HEK293 (cell line): ENCODE results near the gene WDR48.

Experiments used
- CTCF ChIA-PET: fragments of 350-600 bp; formaldehyde crosslinking; extraction: SDS; loops from one replicate; lab custom pipeline; 2021; ENCODE audit warnings: antibody characterized with exemption; lab: Yijun Ruan, JAX
- POLR2A ChIA-PET: fragments of 300-600 bp; formaldehyde crosslinking; extraction: SDS; loops from one replicate; lab custom pipeline; 2020; ENCODE audit warnings: antibody characterized with exemption, inconsistent platforms; lab: Yijun Ruan, JAX
- H3K27ac ChIP-seq: fragments of 200-500 bp; sonication (Bioruptor generic); 2 replicates; pipeline ENCODE4 v1.5.1; 2014; ENCODE audit warnings: low read depth, low read length, control low read depth, inconsistent platforms; ENCODE audit errors: extremely low read depth
- H3K36me3 ChIP-seq, 2 experiments: fragments of 200-500 bp in 1 of 2; sonication (Bioruptor generic) in 1 of 2; 1 replicate in 1 of 2; 2 replicates in 1 of 2; pipeline ENCODE4 v1.5.1; 2014 to 2017; ENCODE audit warnings: inconsistent platforms in 2 of 2, low read length in 2 of 2; ENCODE audit not compliant: control insufficient read depth in 2 of 2, insufficient read depth in 1 of 2
- H3K4me1 ChIP-seq: fragments of 200-500 bp; sonication (Bioruptor generic); 2 replicates; pipeline ENCODE4 v1.5.1; 2014; ENCODE audit warnings: mild to moderate bottlenecking, low read length, inconsistent platforms; ENCODE audit not compliant: control insufficient read depth, insufficient read depth
- H3K4me3 ChIP-seq: 2 replicates; pipeline ENCODE4 v1.5.1; 2011; ENCODE audit warnings: low read depth, mild to moderate bottlenecking, control low read depth, low read length, moderate library complexity
- H3K9me3 ChIP-seq: fragments of 200-500 bp; sonication (Bioruptor generic); 2 replicates; pipeline ENCODE4 v1.5.1; 2014; ENCODE audit warnings: low read depth, low read length, inconsistent platforms; ENCODE audit not compliant: control insufficient read depth, insufficient read depth
- BCL11B ChIP-seq: fragments of 450-650 bp; formaldehyde crosslinking; IDR thresholded peaks from 2 replicates; pipeline ENCODE4 v1.5.1; 2016; ENCODE audit warnings: low read depth, missing biosample characterization, missing genetic modification characterization
- ELK4 ChIP-seq: IDR thresholded peaks from 2 replicates; pipeline ENCODE4 v1.6.1; 2011; ENCODE audit warnings: mild to moderate bottlenecking, low read depth, low read length, borderline replicate concordance
- KLF1 ChIP-seq: fragments of 450-650 bp; formaldehyde crosslinking; IDR thresholded peaks from 2 replicates; pipeline ENCODE4 v1.5.1; 2016; ENCODE audit warnings: missing biosample characterization, missing genetic modification characterization
- KLF7 ChIP-seq: fragments of 450-650 bp; formaldehyde crosslinking; IDR thresholded peaks from 2 replicates; pipeline ENCODE4 v1.5.1; 2016; ENCODE audit warnings: missing biosample characterization, missing genetic modification characterization, borderline replicate concordance
- PATZ1 ChIP-seq: fragments of 450-650 bp; formaldehyde crosslinking; IDR thresholded peaks from 2 replicates; pipeline ENCODE4 v1.5.1; 2016; ENCODE audit warnings: missing biosample characterization, missing genetic modification characterization
- PBX3 ChIP-seq: sonication (generic); formaldehyde crosslinking; IDR thresholded peaks from 2 replicates; pipeline ENCODE4 v1.8.1; 2022; ENCODE audit warnings: mild to moderate bottlenecking, moderate library complexity, missing genetic modification reagents
- ZFP69B ChIP-seq: fragments of 450-650 bp; formaldehyde crosslinking; IDR thresholded peaks from 2 replicates; pipeline ENCODE4 v1.5.1; 2016; ENCODE audit warnings: missing biosample characterization, missing genetic modification characterization
- ZNF132 ChIP-seq: fragments of 450-650 bp; formaldehyde crosslinking; IDR thresholded peaks from 2 replicates; pipeline ENCODE4 v1.5.1; 2017; ENCODE audit warnings: missing biosample characterization, missing genetic modification characterization, borderline replicate concordance
- ZNF146 ChIP-seq: fragments of 450-650 bp; formaldehyde crosslinking; IDR thresholded peaks from 2 replicates; pipeline ENCODE4 v1.5.1; 2016; ENCODE audit warnings: missing biosample characterization, missing genetic modification characterization
- ZNF148 ChIP-seq: fragments of 450-650 bp; formaldehyde crosslinking; IDR thresholded peaks from 2 replicates; pipeline ENCODE4 v1.5.0; 2017; ENCODE audit warnings: missing biosample characterization, missing genetic modification characterization, borderline replicate concordance
- ZNF274 ChIP-seq, 2 experiments: fragments of 200-500 bp in 1 of 2; fragments of 450-650 bp in 1 of 2; sonication (Bioruptor generic) in 1 of 2; formaldehyde crosslinking in 1 of 2; IDR thresholded peaks; 2 replicates each; pipeline versions ENCODE4 v1.5.1 to v1.6.1; 2014 to 2016; ENCODE audit warnings: borderline replicate concordance in 1 of 2, inconsistent platforms in 1 of 2, low read length in 1 of 2, missing biosample characterization in 1 of 2, missing genetic modification characterization in 1 of 2
- ZNF292 ChIP-seq: fragments of 450-650 bp; formaldehyde crosslinking; IDR thresholded peaks from 2 replicates; pipeline ENCODE4 v1.5.1; 2016; ENCODE audit warnings: low read depth, missing biosample characterization, missing genetic modification characterization, borderline replicate concordance
- ZNF350 ChIP-seq: fragments of 450-650 bp; formaldehyde crosslinking; IDR thresholded peaks from 2 replicates; pipeline ENCODE4 v1.5.0; 2017; ENCODE audit warnings: missing biosample characterization, mild to moderate bottlenecking, missing genetic modification characterization
- ZNF37A ChIP-seq: fragments of 450-650 bp; IDR thresholded peaks from 2 replicates; pipeline ENCODE4 v1.5.1; 2018; ENCODE audit warnings: missing biosample characterization, missing genetic modification characterization
- ZNF433 ChIP-seq: fragments of 450-650 bp; formaldehyde crosslinking; IDR thresholded peaks from 2 replicates; pipeline ENCODE4 v1.5.1; 2016; ENCODE audit warnings: missing biosample characterization, missing genetic modification characterization, low read depth
- ZNF544 ChIP-seq: fragments of 450-650 bp; formaldehyde crosslinking; IDR thresholded peaks from 2 replicates; pipeline ENCODE4 v1.5.0; 2017; ENCODE audit warnings: missing biosample characterization, missing genetic modification characterization
- ZNF623 ChIP-seq: fragments of 450-650 bp; formaldehyde crosslinking; IDR thresholded peaks from 2 replicates; pipeline ENCODE4 v1.5.1; 2016; ENCODE audit warnings: missing biosample characterization, missing genetic modification characterization
- ZNF629 ChIP-seq: fragments of 450-650 bp; formaldehyde crosslinking; IDR thresholded peaks from 2 replicates; pipeline ENCODE4 v1.5.1; 2017; ENCODE audit warnings: missing biosample characterization, missing genetic modification characterization
- ZNF76 ChIP-seq: fragments of 450-650 bp; formaldehyde crosslinking; IDR thresholded peaks from 2 replicates; pipeline ENCODE4; 2016; ENCODE audit warnings: low read depth, missing biosample characterization, missing genetic modification characterization, borderline replicate concordance
- ZSCAN16 ChIP-seq: fragments of 450-650 bp; formaldehyde crosslinking; IDR thresholded peaks from 2 replicates; pipeline ENCODE4 v1.5.1; 2016; ENCODE audit warnings: missing biosample characterization, missing genetic modification characterization

The WDR48 gene

GRCh38 chr3:39038165-39038564, 13.7 kb upstream of the WDR48 start:
- Histone ChIP-seq H3K27ac (no peak overlapping the region), H3K4me1 (no peaks in the 10 kb centered on the region), H3K9me3 (no peaks in the 10 kb centered on the region), H3K36me3 (no peaks in the 10 kb centered on the region), H3K4me3 (no peak overlapping the region)
- ChIA-PET CTCF (interaction anchor here (0.8 kb wide), 1 partner anchor 16 kb away, joined by 3 read pairs; no protein-coding TSS in a partner anchor), POLR2A (no interaction called here)
- TF ChIP-seq ELK4 (no peak), ZNF148 (tag by site-specific recombination) (no peak), ZNF623 (tag by site-specific recombination) (no peak), ZNF629 (tag by site-specific recombination) (no peak), PATZ1 (tag by site-specific recombination) (no peak), BCL11B (tag by site-specific recombination) (no peak), ZNF76 (tag by site-specific recombination) (no peak), KLF1 (no peak), ZNF544 (no peak), ZNF433 (tag by site-specific recombination) (no peak), ZNF292 (tag by site-specific recombination) (no peak)

- no peaks in the 10 kb centered on the region for H3K4me1 ChIP-seq
- H3K4me3 ChIP-seq, result no peak overlapping the region
- H3K9me3 ChIP-seq, result no peaks in the 10 kb centered on the region
- TF ChIP-seq ZSCAN16 (tag by site-specific recombination), result no peak
- TF ChIP-seq ZFP69B, result no peak
- no peak for TF ChIP-seq PBX3 (CRISPR knock-in tag)
- TF ChIP-seq ZNF274 (IDR thresholded peaks at IDR 0.05; ENCODE audit: low read length), result no peak
- no peak for TF ChIP-seq ZNF274 (tag by site-specific recombination; IDR thresholded peaks at IDR 0.05; ENCODE audit: borderline replicate concordance)
- TF ChIP-seq ZNF37A, result no peak
- no peak for TF ChIP-seq ZNF132 (tag by site-specific recombination)
- TF ChIP-seq KLF7 (tag by site-specific recombination), result no peak
- no peak for TF ChIP-seq ZNF623 (tag by site-specific recombination)
- no peak for TF ChIP-seq ZNF146 (tag by site-specific recombination)
- no peak for TF ChIP-seq ZNF350 (tag by site-specific recombination)
- no peaks in the 10 kb centered on the region for H3K36me3 ChIP-seq
- POLR2A ChIA-PET, result no interaction called here
- CTCF ChIA-PET, result interaction anchor here (1.0 to 1.7 kb wide), 2 partner anchors 16 to 19 kb away, joined by 4 to 7 read pairs; no protein-coding TSS in a partner anchor
- no peak overlapping the region for H3K27ac ChIP-seq
Measured at GRCh38 chr3:39050029-39050428, 1.8 kb upstream of the WDR48 start.
